Neural progenitor cell (in vitro differentiated cells): Measurements from ENCODE around the gene ADAMTS15. TPM values are rescaled to one million over a fixed set of nuclear protein-coding genes. Genes with fewer than 3 reads are reported as not detected.

Experiments used
- DNase-seq: peaks from one replicate; pipeline ENCODE4 v3.0.0-alpha.2; 2016; ENCODE audit warnings: low spot score
- H2AFZ ChIP-seq: fragments of 200-600 bp; sonication (generic); replicated peaks from 2 replicates; pipeline ENCODE4 v1.6.1; 2016; ENCODE audit warnings: antibody characterized with exemption
- H3F3A ChIP-seq: fragments of 200-600 bp; sonication (generic); 2 replicates; pipeline ENCODE4 v1.6.1; 2016; ENCODE audit warnings: antibody characterized with exemption, low read depth
- H3K27ac ChIP-seq: fragments of 200-600 bp; sonication (generic); 2 replicates; pipeline ENCODE4 v1.5.1; 2016; ENCODE audit warnings: mild to moderate bottlenecking
- H3K27me3 ChIP-seq: fragments of 200-600 bp; sonication (generic); 2 replicates; pipeline ENCODE4 v1.6.1; 2016; ENCODE audit warnings: mild to moderate bottlenecking, moderate library complexity
- H3K36me3 ChIP-seq: fragments of 200-600 bp; sonication (generic); 2 replicates; pipeline ENCODE4 v1.5.1; 2016
- H3K4me1 ChIP-seq: fragments of 200-600 bp; sonication (generic); 2 replicates; pipeline ENCODE4 v1.6.1; 2016; ENCODE audit warnings: mixed run types
- H3K4me2 ChIP-seq: fragments of 200-600 bp; sonication (generic); 2 replicates; pipeline ENCODE4 v1.6.1; 2016
- H3K4me3 ChIP-seq: fragments of 200-600 bp; sonication (generic); 2 replicates; pipeline ENCODE4 v1.5.1; 2016
- H3K79me2 ChIP-seq: fragments of 200-600 bp; sonication (generic); 2 replicates; pipeline ENCODE4 v1.6.1; 2016; ENCODE audit warnings: low read depth
- H3K9ac ChIP-seq: fragments of 200-600 bp; sonication (generic); 2 replicates; pipeline ENCODE4 v1.6.1; 2016
- H3K9me3 ChIP-seq: fragments of 200-600 bp; sonication (generic); 2 replicates; pipeline ENCODE4 v1.5.1; 2016; ENCODE audit warnings: low read depth
- H4K20me1 ChIP-seq: fragments of 200-600 bp; sonication (generic); 2 replicates; pipeline ENCODE4 v1.6.1; 2016; ENCODE audit warnings: low read depth
- H3K27ac Mint-ChIP-seq: 3 replicates; pipeline ENCODE4 v1.8.0; 2021; ENCODE audit warnings: mixed read lengths
- H3K27me3 Mint-ChIP-seq: 2 replicates; pipeline ENCODE4 v1.8.0; 2022; ENCODE audit warnings: low read depth, mild to moderate bottlenecking, inconsistent platforms, moderate library complexity, mixed read lengths; ENCODE audit not compliant: insufficient read depth
- H3K36me3 Mint-ChIP-seq: 3 replicates; pipeline ENCODE4 v1.8.0; 2021; ENCODE audit warnings: mixed read lengths
- H3K4me1 Mint-ChIP-seq: 3 replicates; pipeline ENCODE4 v1.8.0; 2021; ENCODE audit warnings: mixed read lengths
- H3K4me3 Mint-ChIP-seq: 3 replicates; pipeline ENCODE4 v1.8.0; 2021; ENCODE audit warnings: mild to moderate bottlenecking, moderate library complexity, mixed read lengths
- H3K9me3 Mint-ChIP-seq: 3 replicates; pipeline ENCODE4 v1.8.0; 2020; ENCODE audit warnings: mixed read lengths
- EZH2 ChIP-seq: fragments of 200-600 bp; sonication (generic); IDR thresholded peaks from 2 replicates; pipeline ENCODE4 v1.6.1; 2017; ENCODE audit warnings: antibody characterized with exemption, mild to moderate bottlenecking, moderate library complexity
- EZH2phosphoT487 ChIP-seq: fragments of 200-600 bp; sonication (generic); IDR thresholded peaks from 2 replicates; pipeline ENCODE4 v1.6.1; 2017; ENCODE audit warnings: antibody characterized with exemption
- total RNA-seq: library from RNA; depleted of rRNA; stranded (reverse); fragments of >200 nt; gene quantifications from 2 replicates; pipeline ENCODE4 v1.2.3, GENCODE V29; 2015; ENCODE audit warnings: low replicate concordance
- TF ChIP-seq, protein P1 (sequence below): fragments of 200-600 bp; sonication (generic); IDR thresholded peaks from 2 replicates; pipeline ENCODE4 v1.5.1; 2017; ENCODE audit warnings: antibody characterized with exemption, mild to moderate bottlenecking

Gene ADAMTS15, protein sequence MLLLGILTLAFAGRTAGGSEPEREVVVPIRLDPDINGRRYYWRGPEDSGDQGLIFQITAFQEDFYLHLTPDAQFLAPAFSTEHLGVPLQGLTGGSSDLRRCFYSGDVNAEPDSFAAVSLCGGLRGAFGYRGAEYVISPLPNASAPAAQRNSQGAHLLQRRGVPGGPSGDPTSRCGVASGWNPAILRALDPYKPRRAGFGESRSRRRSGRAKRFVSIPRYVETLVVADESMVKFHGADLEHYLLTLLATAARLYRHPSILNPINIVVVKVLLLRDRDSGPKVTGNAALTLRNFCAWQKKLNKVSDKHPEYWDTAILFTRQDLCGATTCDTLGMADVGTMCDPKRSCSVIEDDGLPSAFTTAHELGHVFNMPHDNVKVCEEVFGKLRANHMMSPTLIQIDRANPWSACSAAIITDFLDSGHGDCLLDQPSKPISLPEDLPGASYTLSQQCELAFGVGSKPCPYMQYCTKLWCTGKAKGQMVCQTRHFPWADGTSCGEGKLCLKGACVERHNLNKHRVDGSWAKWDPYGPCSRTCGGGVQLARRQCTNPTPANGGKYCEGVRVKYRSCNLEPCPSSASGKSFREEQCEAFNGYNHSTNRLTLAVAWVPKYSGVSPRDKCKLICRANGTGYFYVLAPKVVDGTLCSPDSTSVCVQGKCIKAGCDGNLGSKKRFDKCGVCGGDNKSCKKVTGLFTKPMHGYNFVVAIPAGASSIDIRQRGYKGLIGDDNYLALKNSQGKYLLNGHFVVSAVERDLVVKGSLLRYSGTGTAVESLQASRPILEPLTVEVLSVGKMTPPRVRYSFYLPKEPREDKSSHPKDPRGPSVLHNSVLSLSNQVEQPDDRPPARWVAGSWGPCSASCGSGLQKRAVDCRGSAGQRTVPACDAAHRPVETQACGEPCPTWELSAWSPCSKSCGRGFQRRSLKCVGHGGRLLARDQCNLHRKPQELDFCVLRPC
- total RNA-seq = 0.09 and 0.25 TPM in 2 replicates

DNA sequence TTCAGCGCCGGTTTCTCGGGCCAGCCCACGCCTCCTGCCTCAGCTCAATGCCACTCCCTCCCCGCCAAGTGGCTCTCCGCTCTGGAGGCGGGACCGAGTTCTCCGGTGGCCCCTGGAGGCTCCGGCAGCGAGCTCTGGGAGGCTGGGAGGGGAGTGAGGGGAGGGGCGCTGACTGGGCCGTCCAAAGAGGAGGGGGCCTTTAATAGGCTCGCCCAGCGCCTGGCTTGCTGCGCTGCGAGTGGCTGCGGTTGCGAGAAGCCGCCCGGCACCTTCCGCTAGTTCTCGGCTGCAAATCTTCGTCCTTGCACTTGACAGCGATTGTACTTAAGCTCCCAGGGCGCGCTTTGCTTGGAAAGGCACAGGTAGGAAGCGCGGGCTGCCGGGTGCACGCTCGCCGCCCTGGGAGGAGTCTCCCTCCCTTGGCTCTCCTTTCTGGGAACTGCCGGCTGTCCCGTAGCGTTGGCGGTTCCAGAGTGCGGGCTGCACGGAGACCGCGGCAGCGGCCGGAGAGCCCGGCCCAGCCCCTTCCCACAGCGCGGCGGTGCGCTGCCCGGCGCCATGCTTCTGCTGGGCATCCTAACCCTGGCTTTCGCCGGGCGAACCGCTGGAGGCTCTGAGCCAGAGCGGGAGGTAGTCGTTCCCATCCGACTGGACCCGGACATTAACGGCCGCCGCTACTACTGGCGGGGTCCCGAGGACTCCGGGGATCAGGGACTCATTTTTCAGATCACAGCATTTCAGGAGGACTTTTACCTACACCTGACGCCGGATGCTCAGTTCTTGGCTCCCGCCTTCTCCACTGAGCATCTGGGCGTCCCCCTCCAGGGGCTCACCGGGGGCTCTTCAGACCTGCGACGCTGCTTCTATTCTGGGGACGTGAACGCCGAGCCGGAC, at the start of gene ADAMTS15:
TSS of gene ADAMTS15 (plus strand) at position 230 of the 894 bp plus-strand sequence. CDS start at position 559, 329 bp downstream.
- Histone ChIP-seq H2AFZ (peak within 1 kb of the TSS; percentile 78), H3K36me3 (no peaks in the 10 kb centered on the region), H3K4me1 (peaks cover 9% of the 10 kb centered on the region), H3K9ac (no peak within 1 kb of the TSS), H3K27ac (no peak within 1 kb of the TSS), H3K4me2 (peak within 1 kb of the TSS; percentile 95), H4K20me1 (peaks cover 12% of the 10 kb centered on the region), H3K9me3 (no peaks in the 10 kb centered on the region), H3K27me3 (peaks cover 86% of the 10 kb centered on the region), H3K4me3 (peak within 1 kb of the TSS; percentile 61), H3K79me2 (no peaks in the 10 kb centered on the region), H3F3A (peaks cover 17% of the 10 kb centered on the region)
- peak; percentile 93 for DNase-seq
- TF ChIP-seq EZH2 = no peak
- TF ChIP-seq EZH2phosphoT487 = no peak
- TF ChIP-seq, protein P1, sequence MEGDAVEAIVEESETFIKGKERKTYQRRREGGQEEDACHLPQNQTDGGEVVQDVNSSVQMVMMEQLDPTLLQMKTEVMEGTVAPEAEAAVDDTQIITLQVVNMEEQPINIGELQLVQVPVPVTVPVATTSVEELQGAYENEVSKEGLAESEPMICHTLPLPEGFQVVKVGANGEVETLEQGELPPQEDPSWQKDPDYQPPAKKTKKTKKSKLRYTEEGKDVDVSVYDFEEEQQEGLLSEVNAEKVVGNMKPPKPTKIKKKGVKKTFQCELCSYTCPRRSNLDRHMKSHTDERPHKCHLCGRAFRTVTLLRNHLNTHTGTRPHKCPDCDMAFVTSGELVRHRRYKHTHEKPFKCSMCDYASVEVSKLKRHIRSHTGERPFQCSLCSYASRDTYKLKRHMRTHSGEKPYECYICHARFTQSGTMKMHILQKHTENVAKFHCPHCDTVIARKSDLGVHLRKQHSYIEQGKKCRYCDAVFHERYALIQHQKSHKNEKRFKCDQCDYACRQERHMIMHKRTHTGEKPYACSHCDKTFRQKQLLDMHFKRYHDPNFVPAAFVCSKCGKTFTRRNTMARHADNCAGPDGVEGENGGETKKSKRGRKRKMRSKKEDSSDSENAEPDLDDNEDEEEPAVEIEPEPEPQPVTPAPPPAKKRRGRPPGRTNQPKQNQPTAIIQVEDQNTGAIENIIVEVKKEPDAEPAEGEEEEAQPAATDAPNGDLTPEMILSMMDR = no peak
- Mint-ChIP-seq H3K27me3 (peaks cover 10% of the 10 kb centered on the region), H3K27ac (no peak within 1 kb of the TSS), H3K4me1 (peaks cover 7% of the 10 kb centered on the region), H3K36me3 (no peaks in the 10 kb centered on the region), H3K9me3 (no peaks in the 10 kb centered on the region), H3K4me3 (peak within 1 kb of the TSS; percentile 87)

DNA sequence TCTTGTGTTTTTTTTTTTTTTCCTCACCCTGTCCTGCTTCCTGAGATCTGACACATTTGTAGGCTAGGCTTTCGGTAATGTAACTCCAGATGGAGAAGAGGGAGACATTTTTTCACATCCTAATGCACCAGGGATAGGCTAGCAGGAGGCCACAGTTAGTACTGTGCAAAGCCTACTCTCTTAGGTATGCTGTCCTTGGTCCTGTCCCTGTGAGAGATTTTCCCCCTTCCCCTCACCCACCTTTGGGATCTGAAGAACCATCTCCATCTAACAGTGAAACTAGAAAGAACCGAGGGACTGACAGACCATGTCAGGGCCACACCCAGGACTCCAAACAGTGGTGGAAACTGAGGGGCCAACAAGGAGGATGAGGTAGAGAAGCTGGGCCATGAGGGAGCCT, 49.2 kb upstream of the ADAMTS15 start:
- Histone ChIP-seq H2AFZ (no peak overlapping the region), H3K4me1 (peaks cover 6% of the 10 kb centered on the region), H3K36me3 (no peaks in the 10 kb centered on the region), H3F3A (no peaks in the 10 kb centered on the region), H4K20me1 (no peaks in the 10 kb centered on the region), H3K9ac (no peak overlapping the region), H3K27me3 (no peaks in the 10 kb centered on the region), H3K4me3 (no peak overlapping the region), H3K27ac (no peak overlapping the region), H3K79me2 (no peaks in the 10 kb centered on the region), H3K9me3 (no peaks in the 10 kb centered on the region), H3K4me2 (no peak overlapping the region)
- Mint-ChIP-seq H3K9me3 (peaks cover 6% of the 10 kb centered on the region), H3K27ac (peak overlapping the region; percentile 25), H3K27me3 (peaks cover 3% of the 10 kb centered on the region), H3K4me3 (no peak overlapping the region), H3K4me1 (peaks cover 34% of the 10 kb centered on the region), H3K36me3 (peaks cover 2% of the 10 kb centered on the region)
- TF ChIP-seq, protein P1 = no peak
- no peak for DNase-seq

DNA sequence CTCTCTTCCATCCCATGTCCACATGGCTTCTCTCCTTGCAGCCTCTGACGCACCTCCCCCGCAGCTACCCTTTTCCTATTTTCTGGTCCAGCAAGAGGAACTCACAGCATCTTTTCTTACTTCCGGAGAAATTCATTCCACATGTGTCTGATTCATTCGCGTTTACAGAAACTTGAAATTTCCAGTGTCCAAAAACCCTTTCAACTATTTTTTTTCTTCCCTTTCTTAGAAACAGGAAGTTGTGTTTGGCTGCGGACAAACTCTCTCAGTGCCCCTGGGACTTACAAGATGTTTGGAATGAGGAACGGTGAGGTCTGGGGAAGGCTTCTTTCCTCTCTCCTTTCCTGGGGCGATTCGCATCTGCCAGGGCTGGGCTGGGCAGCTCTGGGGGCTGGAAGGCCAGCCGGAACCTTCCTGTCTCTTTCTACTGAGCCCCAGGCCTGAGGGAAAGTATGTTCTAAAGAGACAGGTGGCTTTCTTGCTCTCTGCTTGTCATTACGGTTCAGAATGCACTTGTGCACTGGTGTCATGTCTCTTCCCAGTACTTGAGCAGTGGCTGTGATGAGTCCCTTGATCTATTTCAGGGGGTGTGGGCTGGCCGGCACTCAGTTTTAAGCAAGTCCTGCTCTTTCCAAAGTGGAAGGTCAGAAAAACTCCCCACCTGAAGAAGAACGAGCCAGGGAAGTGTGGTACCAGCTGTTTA, 47.5 kb upstream of the ADAMTS15 start:
- Mint-ChIP-seq H3K4me3 (no peak overlapping the region), H3K36me3 (peaks cover 2% of the 10 kb centered on the region), H3K4me1 (peaks cover 23% of the 10 kb centered on the region), H3K27ac (no peak overlapping the region), H3K27me3 (peaks cover 10% of the 10 kb centered on the region), H3K9me3 (peaks cover under 1% of the 10 kb centered on the region)
- H3K9me3 ChIP-seq = no peaks in the 10 kb centered on the region
- TF ChIP-seq, protein P1 = no peak
- TF ChIP-seq EZH2phosphoT487 = no peak
- TF ChIP-seq EZH2 = no peak
- H4K20me1 ChIP-seq = no peaks in the 10 kb centered on the region
- H3F3A ChIP-seq = no peaks in the 10 kb centered on the region
- H3K27me3 ChIP-seq = no peaks in the 10 kb centered on the region
- no peak for DNase-seq
- H3K36me3 ChIP-seq = no peaks in the 10 kb centered on the region
- H3K4me1 ChIP-seq = no peaks in the 10 kb centered on the region
- no peak overlapping the region for H3K4me2 ChIP-seq
- H3K9ac ChIP-seq = no peak overlapping the region
- no peak overlapping the region for H3K4me3 ChIP-seq
- no peak overlapping the region for H3K27ac ChIP-seq
- H2AFZ ChIP-seq = no peak overlapping the region
- H3K79me2 ChIP-seq = no peaks in the 10 kb centered on the region
